Activated naive CD8-positive, alpha-beta T cell (primary cell): ENCODE data around the gene PLCH1.

Experiments used
- H3K27ac Mint-ChIP-seq: one replicate; pipeline ENCODE4 v1.8.0; 2021; ENCODE audit warnings: mixed read lengths
- H3K27me3 Mint-ChIP-seq: one replicate; pipeline ENCODE4 v1.8.0; 2021; ENCODE audit warnings: mixed read lengths
- H3K36me3 Mint-ChIP-seq: one replicate; pipeline ENCODE4 v1.8.0; 2021; ENCODE audit warnings: mixed read lengths
- H3K4me1 Mint-ChIP-seq: one replicate; pipeline ENCODE4 v1.8.0; 2021; ENCODE audit warnings: low read depth, mixed read lengths
- H3K4me3 Mint-ChIP-seq: one replicate; pipeline ENCODE4 v1.8.0; 2021; ENCODE audit warnings: mild to moderate bottlenecking, mixed read lengths
- H3K9me3 Mint-ChIP-seq: one replicate; pipeline ENCODE4 v1.8.0; 2021; ENCODE audit warnings: low read depth, mixed read lengths

PLCH1 gene

DNA sequence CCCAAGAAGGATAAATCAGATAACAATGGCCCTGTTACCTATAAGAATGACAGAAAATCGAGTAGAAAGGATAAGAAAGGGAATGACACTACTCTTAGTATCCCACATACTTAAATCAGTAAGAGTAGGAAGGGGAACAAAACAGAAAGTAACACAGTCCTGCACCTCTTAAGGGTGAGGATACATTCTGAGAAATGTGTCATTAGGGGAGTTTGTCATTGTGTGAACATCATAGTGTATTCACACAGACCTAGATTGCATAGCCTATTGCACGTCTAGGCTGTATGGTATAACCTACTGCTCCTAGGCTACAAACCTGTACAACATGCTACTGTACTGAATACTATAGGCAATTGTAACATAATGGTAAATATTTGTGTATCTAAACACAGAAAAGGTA lies 142.6 kb downstream of the PLCH1 start:
- Mint-ChIP-seq H3K4me1 (no peaks in the 10 kb centered on the region), H3K36me3 (no peaks in the 10 kb centered on the region), H3K4me3 (no peak overlapping the region), H3K27ac (no peak overlapping the region), H3K9me3 (no peaks in the 10 kb centered on the region), H3K27me3 (no peaks in the 10 kb centered on the region)

GRCh38 chr3:155598671-155599070 lies 146.2 kb downstream of the PLCH1 start:
- H3K27ac Mint-ChIP-seq, result no peak overlapping the region
- no peak overlapping the region for H3K4me3 Mint-ChIP-seq
- no peaks in the 10 kb centered on the region for H3K36me3 Mint-ChIP-seq
- no peaks in the 10 kb centered on the region for H3K27me3 Mint-ChIP-seq
- H3K9me3 Mint-ChIP-seq, result no peaks in the 10 kb centered on the region
- no peaks in the 10 kb centered on the region for H3K4me1 Mint-ChIP-seq

DNA sequence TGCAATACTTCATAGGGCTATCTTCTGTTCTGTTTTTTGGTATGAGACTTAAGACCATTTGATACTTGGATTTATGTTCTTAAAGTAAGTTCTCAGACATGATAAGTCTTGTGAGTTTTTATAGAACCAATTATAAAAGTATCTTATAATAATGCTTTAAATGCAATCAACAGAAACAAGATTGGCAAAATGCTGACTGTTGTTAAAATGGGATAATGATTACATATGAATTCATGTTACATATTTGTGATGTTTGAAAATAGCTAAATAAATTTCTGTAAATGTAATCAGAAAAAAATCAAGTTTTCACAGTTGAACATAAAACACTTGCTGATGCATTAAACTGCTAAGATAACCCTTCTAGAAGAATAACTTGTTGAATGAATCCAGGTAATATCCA lies 148.3 kb downstream of the PLCH1 start:
- H3K4me3 Mint-ChIP-seq, result no peak overlapping the region
- H3K27ac Mint-ChIP-seq, result no peak overlapping the region
- no peaks in the 10 kb centered on the region for H3K9me3 Mint-ChIP-seq
- H3K4me1 Mint-ChIP-seq, result no peaks in the 10 kb centered on the region
- no peaks in the 10 kb centered on the region for H3K36me3 Mint-ChIP-seq
- no peaks in the 10 kb centered on the region for H3K27me3 Mint-ChIP-seq

GRCh38 chr3:155595371-155595770 lies 149.5 kb downstream of the PLCH1 start:
- H3K9me3 Mint-ChIP-seq, result no peaks in the 10 kb centered on the region
- H3K27ac Mint-ChIP-seq, result no peak overlapping the region
- H3K27me3 Mint-ChIP-seq, result no peaks in the 10 kb centered on the region

GRCh38 chr3:155594526-155595187 lies 150.2 kb downstream of the PLCH1 start:
- Mint-ChIP-seq H3K4me1 (no peaks in the 10 kb centered on the region), H3K4me3 (no peak overlapping the region), H3K36me3 (no peaks in the 10 kb centered on the region), H3K9me3 (no peaks in the 10 kb centered on the region), H3K27ac (no peak overlapping the region), H3K27me3 (no peaks in the 10 kb centered on the region)

More at GRCh38 chr3:155595371-155595770, 149.5 kb downstream of the PLCH1 start:
- H3K4me3 Mint-ChIP-seq, result no peak overlapping the region
- H3K36me3 Mint-ChIP-seq, result no peaks in the 10 kb centered on the region
- H3K4me1 Mint-ChIP-seq, result no peaks in the 10 kb centered on the region

GRCh38 chr3:155587581-155587980 lies 157.3 kb downstream of the PLCH1 start:
- Mint-ChIP-seq H3K4me3 (no peak overlapping the region), H3K27ac (no peak overlapping the region), H3K9me3 (no peaks in the 10 kb centered on the region), H3K27me3 (no peaks in the 10 kb centered on the region), H3K36me3 (no peaks in the 10 kb centered on the region), H3K4me1 (peaks cover 3% of the 10 kb centered on the region)

- Mint-ChIP-seq H3K4me1 (peaks cover 6% of the 10 kb centered on the region), H3K9me3 (no peaks in the 10 kb centered on the region), H3K27me3 (peaks cover 2% of the 10 kb centered on the region), H3K36me3 (no peaks in the 10 kb centered on the region), H3K4me3 (no peak overlapping the region), H3K27ac (no peak overlapping the region)
Measured at GRCh38 chr3:155585384-155585783, 159.5 kb downstream of the PLCH1 start.

DNA sequence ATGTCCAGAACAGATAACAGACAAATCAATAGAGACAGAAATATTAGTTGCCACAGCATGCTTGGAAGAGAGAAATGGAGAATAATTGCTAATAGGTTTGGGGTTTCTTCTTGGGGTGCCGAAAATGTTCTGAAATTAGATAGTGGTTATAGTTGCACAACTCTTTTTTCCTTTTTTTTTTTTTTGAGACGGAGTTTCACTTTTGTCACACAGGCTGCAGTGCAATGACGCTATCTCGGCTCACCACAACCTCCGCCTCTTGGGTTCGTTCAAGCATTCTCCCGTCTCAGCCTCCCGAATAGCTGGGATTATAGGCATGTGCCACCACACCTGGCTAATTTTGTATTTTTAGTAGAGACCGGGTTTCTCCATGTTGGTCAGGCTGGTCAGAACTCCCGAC lies 163.3 kb downstream of the PLCH1 start:
- Mint-ChIP-seq H3K4me1 (peaks cover 6% of the 10 kb centered on the region), H3K36me3 (no peaks in the 10 kb centered on the region), H3K27ac (no peak overlapping the region), H3K9me3 (no peaks in the 10 kb centered on the region), H3K27me3 (peaks cover 2% of the 10 kb centered on the region), H3K4me3 (peak overlapping the region; percentile 3)

- H3K27me3 Mint-ChIP-seq, result peaks cover 2% of the 10 kb centered on the region
- no peaks in the 10 kb centered on the region for H3K4me1 Mint-ChIP-seq
- H3K9me3 Mint-ChIP-seq, result no peaks in the 10 kb centered on the region
Measured at GRCh38 chr3:155572085-155572484, 172.8 kb downstream of the PLCH1 start.

DNA sequence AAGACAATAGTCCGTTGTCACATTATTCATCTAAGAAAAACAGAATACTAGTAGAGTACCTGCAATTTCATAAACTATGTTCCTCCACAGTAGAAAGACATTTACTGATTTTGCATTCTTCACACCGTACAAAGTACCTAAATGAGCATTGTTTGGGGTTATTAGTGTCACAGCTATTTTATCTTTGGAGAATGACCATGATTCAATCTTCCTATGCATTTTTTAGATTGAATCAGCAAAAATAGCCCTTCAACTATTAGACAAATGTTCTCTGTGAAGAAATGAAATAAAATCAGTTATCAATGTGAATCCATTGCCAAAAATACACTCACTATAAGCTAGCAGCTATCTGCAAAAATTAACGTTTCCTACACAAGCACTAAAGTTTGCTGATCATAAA lies 176.6 kb downstream of the PLCH1 start:
- no peak overlapping the region for H3K4me3 Mint-ChIP-seq
- no peaks in the 10 kb centered on the region for H3K36me3 Mint-ChIP-seq

More at GRCh38 chr3:155572085-155572484, 172.8 kb downstream of the PLCH1 start:
- Mint-ChIP-seq H3K36me3 (no peaks in the 10 kb centered on the region), H3K27ac (no peak overlapping the region), H3K4me3 (no peak overlapping the region)

GRCh38 chr3:155560594-155560993 lies 184.3 kb downstream of the PLCH1 start:
- H3K36me3 Mint-ChIP-seq, result no peaks in the 10 kb centered on the region
- no peak overlapping the region for H3K4me3 Mint-ChIP-seq
- peaks cover 5% of the 10 kb centered on the region for H3K4me1 Mint-ChIP-seq
- no peaks in the 10 kb centered on the region for H3K27me3 Mint-ChIP-seq
- H3K9me3 Mint-ChIP-seq, result no peaks in the 10 kb centered on the region
- no peak overlapping the region for H3K27ac Mint-ChIP-seq

More for the DNA sequence above, 176.6 kb downstream of the PLCH1 start:
- H3K27ac Mint-ChIP-seq, result no peak overlapping the region
- H3K27me3 Mint-ChIP-seq, result no peaks in the 10 kb centered on the region
- H3K9me3 Mint-ChIP-seq, result no peaks in the 10 kb centered on the region
- H3K4me1 Mint-ChIP-seq, result no peaks in the 10 kb centered on the region

DNA sequence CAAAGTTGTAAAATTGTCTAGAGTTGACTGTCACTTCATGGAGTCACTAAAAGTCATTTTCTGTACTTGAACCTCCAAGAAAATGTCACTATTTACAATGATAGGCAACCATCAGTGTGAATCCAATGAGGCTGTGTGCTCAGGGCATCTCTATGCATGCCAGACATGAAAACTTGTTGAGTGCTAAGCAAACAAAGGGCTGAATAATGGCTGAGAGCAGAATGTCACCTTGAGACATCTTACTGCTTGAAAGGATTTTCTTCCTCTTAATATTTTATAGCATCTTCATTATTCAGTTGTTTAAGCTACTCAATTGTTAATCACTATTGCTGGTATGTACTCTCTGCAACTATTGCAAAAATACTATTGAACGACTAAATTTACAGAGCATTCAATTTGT lies 184.7 kb downstream of the PLCH1 start:
- H3K9me3 Mint-ChIP-seq, result no peaks in the 10 kb centered on the region
- H3K4me1 Mint-ChIP-seq, result peaks cover 9% of the 10 kb centered on the region
- H3K4me3 Mint-ChIP-seq, result no peak overlapping the region
- no peak overlapping the region for H3K27ac Mint-ChIP-seq
- H3K36me3 Mint-ChIP-seq, result no peaks in the 10 kb centered on the region
- H3K27me3 Mint-ChIP-seq, result no peaks in the 10 kb centered on the region

DNA sequence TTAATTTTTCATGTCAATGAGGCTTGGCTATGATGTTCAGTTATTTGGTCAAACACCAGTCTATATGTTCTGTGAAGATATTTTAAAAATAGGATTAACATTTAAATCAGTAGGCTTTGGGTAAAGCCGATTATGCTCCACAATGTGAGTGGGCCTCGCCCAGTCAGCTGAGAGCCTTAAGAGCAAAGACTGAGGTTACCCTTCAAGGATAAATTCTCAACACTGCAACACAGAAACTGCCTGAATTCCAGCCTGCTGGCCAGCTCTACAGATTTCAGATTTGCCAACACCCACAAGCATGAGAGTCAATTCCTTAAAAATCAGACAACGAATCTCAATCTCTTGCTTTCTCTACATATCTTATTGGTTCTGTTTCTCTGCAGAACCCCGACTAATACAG lies 188.3 kb downstream of the PLCH1 start:
- Mint-ChIP-seq H3K9me3 (no peaks in the 10 kb centered on the region), H3K4me1 (peaks cover 29% of the 10 kb centered on the region), H3K27ac (no peak overlapping the region), H3K27me3 (no peaks in the 10 kb centered on the region), H3K36me3 (no peaks in the 10 kb centered on the region), H3K4me3 (no peak overlapping the region)

DNA sequence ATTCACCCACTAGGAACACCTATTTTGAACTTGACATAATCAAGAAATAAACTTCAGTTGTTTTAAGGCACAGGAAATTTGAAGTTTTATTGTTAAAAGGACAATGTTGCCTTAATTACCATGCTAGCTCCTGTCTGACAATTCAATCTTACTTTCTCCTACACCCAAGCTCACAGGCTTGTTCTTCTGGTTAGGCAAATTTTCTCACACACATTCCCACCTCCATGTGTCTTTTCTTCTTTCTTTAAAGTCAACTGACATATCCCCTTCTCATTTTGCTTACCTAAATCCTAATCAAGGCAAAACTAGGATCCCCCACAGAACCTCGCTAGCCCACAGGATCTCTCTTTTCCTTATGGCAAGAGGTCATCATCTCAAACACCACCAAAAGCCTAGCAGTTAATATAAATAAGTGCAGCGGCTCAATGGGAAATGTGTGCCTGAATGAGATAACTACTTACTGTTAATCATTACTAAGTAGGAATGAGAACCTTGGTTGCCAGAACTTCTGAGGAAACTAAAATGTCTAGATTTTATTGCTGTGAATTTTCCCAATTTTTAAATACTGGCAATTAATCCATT lies 189.3 kb downstream of the PLCH1 start:
- H3K4me1 Mint-ChIP-seq, result peaks cover 29% of the 10 kb centered on the region
- H3K36me3 Mint-ChIP-seq, result no peaks in the 10 kb centered on the region
- no peaks in the 10 kb centered on the region for H3K27me3 Mint-ChIP-seq
- H3K9me3 Mint-ChIP-seq, result no peaks in the 10 kb centered on the region
- H3K4me3 Mint-ChIP-seq, result peak overlapping the region; percentile 24
- H3K27ac Mint-ChIP-seq, result no peak overlapping the region

GRCh38 chr3:155554777-155555451 lies 190.0 kb downstream of the PLCH1 start:
- H3K4me1 Mint-ChIP-seq, result peaks cover 29% of the 10 kb centered on the region
- no peaks in the 10 kb centered on the region for H3K27me3 Mint-ChIP-seq
- H3K9me3 Mint-ChIP-seq, result no peaks in the 10 kb centered on the region
- H3K4me3 Mint-ChIP-seq, result peak overlapping the region; percentile 24
- H3K27ac Mint-ChIP-seq, result no peak overlapping the region
- H3K36me3 Mint-ChIP-seq, result no peaks in the 10 kb centered on the region
